Liver (tissue), 9 donors: ENCODE measurements around the gene CYP4F22. TPM values are rescaled to one million over a fixed set of nuclear protein-coding genes. Genes with fewer than 3 reads are reported as not detected.

Source experiments
- DNase-seq: peaks from one replicate; pipeline ENCODE4 v3.0.0-alpha.2; 2017; ENCODE audit warnings: low spot score
- H3K27ac ChIP-seq, 2 donors: one replicate each; pipeline ENCODE4 v1.7.0; 2013; ENCODE audit warnings: inconsistent platforms in 2 of 2, low read length in 2 of 2, control low read depth in 1 of 2, low read depth in 1 of 2, mild to moderate bottlenecking in 1 of 2
- H3K27me3 ChIP-seq, 4 donors: one replicate each; pipeline versions ENCODE4 v1.6.1 to v1.7.0; 2013; ENCODE audit warnings: low read length in 3 of 4, inconsistent platforms in 1 of 4, mild to moderate bottlenecking in 1 of 4, moderate library complexity in 1 of 4; ENCODE audit not compliant: control insufficient read depth in 4 of 4, insufficient read depth in 4 of 4
- H3K36me3 ChIP-seq, 4 donors: one replicate each; pipeline versions ENCODE4 v1.6.1 to v1.7.0; 2013; ENCODE audit warnings: low read length in 3 of 4, mild to moderate bottlenecking in 3 of 4, low read depth in 1 of 4, moderate library complexity in 1 of 4; ENCODE audit not compliant: control insufficient read depth in 4 of 4, insufficient read depth in 3 of 4
- H3K4me1 ChIP-seq, 4 donors: one replicate each; pipeline versions ENCODE4 v1.6.1 to v1.7.0; 2013; ENCODE audit warnings: low read length in 3 of 4, mild to moderate bottlenecking in 3 of 4, moderate library complexity in 1 of 4; ENCODE audit not compliant: control insufficient read depth in 4 of 4, insufficient read depth in 4 of 4
- H3K4me3 ChIP-seq, 3 donors: one replicate each; pipeline versions ENCODE4 v1.6.1 to v1.7.0; 2013; ENCODE audit warnings: low read length in 3 of 3, control low read depth in 1 of 3, low read depth in 1 of 3, mild to moderate bottlenecking in 1 of 3
- H3K9ac ChIP-seq, 2 donors: one replicate each; pipeline ENCODE4 v1.7.0; 2013; ENCODE audit warnings: low read length in 2 of 2, mild to moderate bottlenecking in 2 of 2, moderate library complexity in 2 of 2, control low read depth in 1 of 2, low read depth in 1 of 2
- H3K9me3 ChIP-seq, 4 donors: one replicate each; pipeline versions ENCODE4 v1.6.1 to v1.7.0; 2013; ENCODE audit warnings: low read length in 3 of 4; ENCODE audit not compliant: control insufficient read depth in 4 of 4
- ATF3 ChIP-seq: IDR thresholded peaks from 2 replicates; pipeline ENCODE4 v1.6.1; 2016; ENCODE audit warnings: antibody characterized with exemption
- EGR1 ChIP-seq, 2 donors: IDR thresholded peaks; 2 replicates each; pipeline ENCODE4 v1.6.1; 2016 to 2018; ENCODE audit warnings: antibody characterized with exemption in 2 of 2, low read depth in 2 of 2
- FOXA1 ChIP-seq: IDR thresholded peaks from 2 replicates; pipeline ENCODE4 v1.6.1; 2016; ENCODE audit warnings: antibody characterized with exemption
- FOXA2 ChIP-seq: IDR thresholded peaks from 2 replicates; pipeline ENCODE4 v1.6.1; 2016; ENCODE audit warnings: antibody characterized with exemption
- GABPA ChIP-seq, 2 donors: IDR thresholded peaks in 1 of 2; conservative IDR thresholded peaks in 1 of 2; 2 replicates each; pipeline ENCODE4 v1.6.1; 2016; ENCODE audit warnings: antibody characterized with exemption in 2 of 2, mild to moderate bottlenecking in 1 of 2, moderate library complexity in 1 of 2
- HNF4A ChIP-seq, 2 donors: conservative IDR thresholded peaks; 2 replicates each; pipeline ENCODE4 v1.6.1; 2016; ENCODE audit warnings: antibody characterized with exemption in 2 of 2, mild to moderate bottlenecking in 2 of 2
- HNF4G ChIP-seq: IDR thresholded peaks from 2 replicates; pipeline ENCODE4 v1.6.1; 2016; ENCODE audit warnings: antibody characterized with exemption
- JUND ChIP-seq, 2 donors: IDR thresholded peaks; 2 replicates each; pipeline ENCODE4 v1.6.1; 2016; ENCODE audit warnings: antibody characterized with exemption in 2 of 2
- MAX ChIP-seq: IDR thresholded peaks from 2 replicates; pipeline ENCODE4 v1.6.1; 2016; ENCODE audit warnings: antibody characterized with exemption
- NR2F2 ChIP-seq: IDR thresholded peaks from 2 replicates; pipeline ENCODE4 v1.6.1; 2016; ENCODE audit warnings: antibody characterized with exemption
- RAD21 ChIP-seq, 2 donors: IDR thresholded peaks; 2 replicates each; pipeline ENCODE4 v1.6.1; 2016; ENCODE audit warnings: antibody characterized with exemption in 2 of 2, mild to moderate bottlenecking in 2 of 2
- REST ChIP-seq: IDR thresholded peaks from 2 replicates; pipeline ENCODE4 v1.6.1; 2016; ENCODE audit warnings: antibody characterized with exemption, mild to moderate bottlenecking
- RXRA ChIP-seq, 2 donors: IDR thresholded peaks; 2 replicates each; pipeline ENCODE4 v1.6.1; 2017 to 2018; ENCODE audit warnings: antibody characterized with exemption in 2 of 2, mild to moderate bottlenecking in 1 of 2
- SP1 ChIP-seq: IDR thresholded peaks from 2 replicates; pipeline ENCODE4 v1.6.1; 2018; ENCODE audit warnings: antibody characterized with exemption, mild to moderate bottlenecking
- ZBTB33 ChIP-seq: IDR thresholded peaks from 2 replicates; pipeline ENCODE4 v1.6.1; 2016; ENCODE audit warnings: antibody characterized with exemption
- WGBS: extraction: QIAGEN DNeasy Blood & Tissue Kit; methylation state at CpG from one replicate; pipeline ENCODE4 v1.1.7; 2013; 5-methylcytosine and 5-hydroxymethylcytosine counted together
- polyA plus RNA-seq, 2 donors: library from polyadenylated mRNA; stranded (reverse) in 1 of 2; unstranded in 1 of 2; fragments of 200-250 nt in 1 of 2; fragments of >200 nt in 1 of 2; fragmentation: Nextera tagmentation in 1 of 2; extraction: Ambion mirVana in 1 of 2; gene quantifications; one replicate each; pipeline versions ENCODE4 v1.2.1 to v1.2.3, GENCODE V29; 2013 to 2015
- total RNA-seq, 2 donors: library from RNA; depleted of rRNA; stranded (reverse); fragments of >200 nt; gene quantifications; one replicate each; pipeline ENCODE4 v1.2.3, GENCODE V29; 2014
- donor health status: healthy.
- donor health status: healthy.
- donor health status: healthy.
- donor health status: healthy.
- donor health status: healthy.

Gene CYP4F22
- total and polyA plus RNA-seq, 4 donors: 0.42 to 3.9 (median 1.9) TPM

GRCh38 chr19:15487038-15487437 is 21.3 kb upstream of the CYP4F22 start:
- DNase-seq: no peak
- no peak for TF ChIP-seq REST
- no peak for TF ChIP-seq SP1
- TF ChIP-seq FOXA2: no peak
- TF ChIP-seq HNF4G: no peak
- TF ChIP-seq NR2F2: no peak
- no peak for TF ChIP-seq JUND (IDR thresholded peaks at IDR 0.05)
- no peak for TF ChIP-seq HNF4A (conservative IDR thresholded peaks at IDR 0.05)
- TF ChIP-seq ATF3: no peak
- no peak for TF ChIP-seq GABPA (IDR thresholded peaks at IDR 0.05 in 1 of 2, conservative IDR thresholded peaks at IDR 0.05 in 1 of 2)
- TF ChIP-seq MAX: no peak
- TF ChIP-seq ZBTB33: no peak
- TF ChIP-seq RAD21 (IDR thresholded peaks at IDR 0.05): no peak
- TF ChIP-seq RXRA (IDR thresholded peaks at IDR 0.05): no peak
- peaks cover 0 to 2% (median 0%) of the 10 kb centered on the region in 4 donors for H3K9me3 ChIP-seq
- 94% methylated on average over 4 of the region's 4 CpGs for WGBS
- no peaks in the 10 kb centered on the region for H3K36me3 ChIP-seq
- no peak overlapping the region for H3K9ac ChIP-seq
- no peak overlapping the region for H3K27ac ChIP-seq
- H3K27me3 ChIP-seq: no peaks in the 10 kb centered on the region
- H3K4me3 ChIP-seq: no peak overlapping the region
- H3K4me1 ChIP-seq: no peaks in the 10 kb centered on the region

GRCh38 chr19:15488489-15489226 is 19.7 kb upstream of the CYP4F22 start:
- DNase-seq: no peak
- TF ChIP-seq FOXA1 (no peak), RAD21 (IDR thresholded peaks at IDR 0.05) (no peak), ATF3 (no peak), EGR1 (IDR thresholded peaks at IDR 0.05; ENCODE audit: low read depth in 2 of 2) (no peak), FOXA2 (no peak), NR2F2 (no peak), RXRA (IDR thresholded peaks at IDR 0.05) (no peak)
- no peak overlapping the region for H3K4me3 ChIP-seq
- WGBS: 77% methylated on average over 13 of the region's 13 CpGs
- H3K4me1 ChIP-seq: no peaks in the 10 kb centered on the region
- no peaks in the 10 kb centered on the region for H3K36me3 ChIP-seq
- no peak overlapping the region for H3K9ac ChIP-seq
- no peak overlapping the region for H3K27ac ChIP-seq
- H3K27me3 ChIP-seq: no peaks in the 10 kb centered on the region
- peaks cover 0 to 2% (median 0%) of the 10 kb centered on the region in 4 donors for H3K9me3 ChIP-seq
